B cell (primary cell): Measurements from ENCODE around the gene RGP1.

Experiments
- EZH2 ChIP-seq: IDR thresholded peaks from 2 replicates; pipeline ENCODE4 v1.6.1; 2012; ENCODE audit warnings: borderline replicate concordance, low read depth, mild to moderate bottlenecking, moderate library complexity, low read length; ENCODE audit not compliant: insufficient read depth, poor library complexity, severe bottlenecking
- TF ChIP-seq, protein P1 (sequence below): fragments of 200-600 bp; IDR thresholded peaks from one replicate; pipeline ENCODE4 v1.8.0; 2022; ENCODE audit warnings: antibody characterized with exemption, mild to moderate bottlenecking

DNA sequence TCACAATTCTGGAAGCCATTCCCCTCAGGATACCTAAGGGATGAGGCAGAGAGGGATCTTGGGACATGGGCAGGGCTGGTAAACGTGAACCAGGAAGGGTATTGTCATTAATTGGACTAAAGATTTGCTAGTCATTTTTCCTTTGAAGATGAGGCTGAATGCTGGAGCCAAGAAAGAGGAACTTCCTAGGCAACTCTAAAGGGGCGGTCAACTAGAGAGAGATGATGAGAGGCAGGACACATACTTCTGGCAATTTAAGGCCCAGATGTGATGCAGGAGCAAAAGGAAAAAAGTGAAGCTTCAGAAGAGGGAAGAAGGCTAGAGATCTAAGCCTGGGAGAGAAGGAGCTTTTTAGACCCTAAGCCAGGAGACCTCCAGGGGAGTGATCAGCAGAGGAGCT is 5.6 kb upstream of the RGP1 start:
- no peak for TF ChIP-seq EZH2
- TF ChIP-seq, protein P1, sequence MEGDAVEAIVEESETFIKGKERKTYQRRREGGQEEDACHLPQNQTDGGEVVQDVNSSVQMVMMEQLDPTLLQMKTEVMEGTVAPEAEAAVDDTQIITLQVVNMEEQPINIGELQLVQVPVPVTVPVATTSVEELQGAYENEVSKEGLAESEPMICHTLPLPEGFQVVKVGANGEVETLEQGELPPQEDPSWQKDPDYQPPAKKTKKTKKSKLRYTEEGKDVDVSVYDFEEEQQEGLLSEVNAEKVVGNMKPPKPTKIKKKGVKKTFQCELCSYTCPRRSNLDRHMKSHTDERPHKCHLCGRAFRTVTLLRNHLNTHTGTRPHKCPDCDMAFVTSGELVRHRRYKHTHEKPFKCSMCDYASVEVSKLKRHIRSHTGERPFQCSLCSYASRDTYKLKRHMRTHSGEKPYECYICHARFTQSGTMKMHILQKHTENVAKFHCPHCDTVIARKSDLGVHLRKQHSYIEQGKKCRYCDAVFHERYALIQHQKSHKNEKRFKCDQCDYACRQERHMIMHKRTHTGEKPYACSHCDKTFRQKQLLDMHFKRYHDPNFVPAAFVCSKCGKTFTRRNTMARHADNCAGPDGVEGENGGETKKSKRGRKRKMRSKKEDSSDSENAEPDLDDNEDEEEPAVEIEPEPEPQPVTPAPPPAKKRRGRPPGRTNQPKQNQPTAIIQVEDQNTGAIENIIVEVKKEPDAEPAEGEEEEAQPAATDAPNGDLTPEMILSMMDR: no peak
